GM12892 (cell line): ENCODE measurements around the gene CRY1.

Experiments
- POLR2A ChIP-seq: IDR thresholded peaks from 2 replicates; pipeline ENCODE4 v1.6.1; 2011; ENCODE audit warnings: low read depth, low read length, control low read depth
- POLR2AphosphoS5 ChIP-seq: IDR thresholded peaks from 2 replicates; pipeline ENCODE4 v1.6.1; 2011; ENCODE audit warnings: low read depth, low read length, control low read depth
- TAF1 ChIP-seq: IDR thresholded peaks from 2 replicates; pipeline ENCODE4 v1.6.1; 2011; ENCODE audit warnings: low read depth, mild to moderate bottlenecking, control low read depth, low read length, borderline replicate concordance

GRCh38 chr12:106955377-106956047 lies 137.8 kb downstream of the CRY1 start, which contains the start of gene TMEM263:
- TF ChIP-seq POLR2AphosphoS5 (peak; percentile 59), POLR2A (peak; percentile 83; the same call in 1 of the 2 replicates), TAF1 (peak; percentile 79)
